ENCODE data around the gene THRB.

- TF ChIP-seq POLR2A (IDR thresholded peaks at IDR 0.05; ENCODE audit: low read depth, low read length) = no peak
- TF ChIP-seq POLR2AphosphoS5 (IDR thresholded peaks at IDR 0.05; ENCODE audit: low read depth, low read length) = no peak
- TF ChIP-seq TAF1 (IDR thresholded peaks at IDR 0.05; ENCODE audit: low read depth, low read length) = no peak
- TF ChIP-seq SPI1 (IDR thresholded peaks at IDR 0.05; ENCODE audit: low read depth, low read length) = no peak
- no peak for TF ChIP-seq PAX5 (IDR thresholded peaks at IDR 0.05; ENCODE audit: insufficient read depth, low read length, severe bottlenecking)
- TF ChIP-seq POU2F2 (IDR thresholded peaks at IDR 0.05; ENCODE audit: low read depth, low read length) = no peak
These were observed 24.3 kb upstream of the THRB start for GRCh38 chr3:24518990-24519367.
